ENCODE measurements around the gene ZNF714.

DNA sequence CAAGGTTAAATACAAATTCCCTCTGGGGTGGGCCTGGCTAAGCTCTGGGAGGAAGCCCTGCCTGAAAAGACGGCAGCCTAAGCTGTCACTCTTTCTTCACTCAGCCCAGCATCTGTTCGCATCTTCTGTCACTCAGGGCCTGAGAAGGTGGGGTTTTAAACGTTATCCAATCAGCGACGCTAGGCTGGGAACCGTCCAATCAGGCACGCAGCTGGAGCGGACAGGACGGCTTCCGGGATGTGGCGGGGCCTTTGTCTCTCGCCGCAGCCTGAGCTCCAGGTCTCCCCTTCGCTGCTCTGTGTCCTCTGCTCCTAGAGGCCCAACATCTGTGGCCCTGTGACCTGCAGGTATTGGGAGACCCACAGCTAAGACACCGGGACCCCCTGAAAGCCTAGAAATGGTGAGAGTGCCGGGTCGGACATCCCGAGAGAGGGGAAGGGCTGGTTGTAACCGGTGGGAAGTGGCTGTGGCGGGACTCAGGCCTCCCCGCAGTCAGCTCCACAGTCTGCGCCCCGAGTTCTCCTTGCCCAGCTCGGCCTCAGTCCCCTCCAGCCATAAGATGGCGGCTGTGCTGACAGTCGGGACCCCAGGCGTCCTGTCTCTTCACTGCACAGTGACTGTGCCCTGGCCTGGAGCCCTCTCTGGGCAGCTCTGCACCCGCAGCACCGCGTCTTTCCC is 59.9 kb downstream of the ZNF714 start, which contains the start of gene ZNF431:
- TF ChIP-seq POLR2A (IDR thresholded peaks at IDR 0.05) (no peak), EP300 (IDR thresholded peaks at IDR 0.05) (no peak), POLR2AphosphoS5 (IDR thresholded peaks at IDR 0.05) (peak; percentile 20 to 74 (median 72))
- TF ChIP-seq, protein P1, sequence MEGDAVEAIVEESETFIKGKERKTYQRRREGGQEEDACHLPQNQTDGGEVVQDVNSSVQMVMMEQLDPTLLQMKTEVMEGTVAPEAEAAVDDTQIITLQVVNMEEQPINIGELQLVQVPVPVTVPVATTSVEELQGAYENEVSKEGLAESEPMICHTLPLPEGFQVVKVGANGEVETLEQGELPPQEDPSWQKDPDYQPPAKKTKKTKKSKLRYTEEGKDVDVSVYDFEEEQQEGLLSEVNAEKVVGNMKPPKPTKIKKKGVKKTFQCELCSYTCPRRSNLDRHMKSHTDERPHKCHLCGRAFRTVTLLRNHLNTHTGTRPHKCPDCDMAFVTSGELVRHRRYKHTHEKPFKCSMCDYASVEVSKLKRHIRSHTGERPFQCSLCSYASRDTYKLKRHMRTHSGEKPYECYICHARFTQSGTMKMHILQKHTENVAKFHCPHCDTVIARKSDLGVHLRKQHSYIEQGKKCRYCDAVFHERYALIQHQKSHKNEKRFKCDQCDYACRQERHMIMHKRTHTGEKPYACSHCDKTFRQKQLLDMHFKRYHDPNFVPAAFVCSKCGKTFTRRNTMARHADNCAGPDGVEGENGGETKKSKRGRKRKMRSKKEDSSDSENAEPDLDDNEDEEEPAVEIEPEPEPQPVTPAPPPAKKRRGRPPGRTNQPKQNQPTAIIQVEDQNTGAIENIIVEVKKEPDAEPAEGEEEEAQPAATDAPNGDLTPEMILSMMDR (IDR thresholded peaks at IDR 0.05) = no peak
